Fibroblast of villous mesenchyme (primary cell): ENCODE data around the gene FAM193A. TPM values are rescaled to one million over a fixed set of nuclear protein-coding genes. Genes with fewer than 3 reads are reported as not detected.
A peak's percentile ranks its signal among the peaks of the same experiment; 100 is the strongest.

Source experiments
- DNase-seq: peaks from one replicate; pipeline ENCODE4 v3.0.0-alpha.2; 2010; ENCODE audit warnings: low read depth
- H3K4me3 ChIP-seq: 2 replicates; pipeline ENCODE4 v1.5.1; 2011; ENCODE audit warnings: low read depth, mild to moderate bottlenecking, low read length
- total RNA-seq: library from RNA; depleted of rRNA; stranded (reverse); fragments of >200 nt; gene quantifications from 2 replicates; pipeline ENCODE4 v1.2.3, GENCODE V29; 2012
- TF ChIP-seq, protein P1 (sequence below): IDR thresholded peaks from 2 replicates; pipeline ENCODE4 v1.5.1; 2012; ENCODE audit warnings: low read depth, mild to moderate bottlenecking, low read length; ENCODE audit not compliant: insufficient read depth

Gene FAM193A
- total RNA-seq, 1 donor: 23.7 TPM

DNA sequence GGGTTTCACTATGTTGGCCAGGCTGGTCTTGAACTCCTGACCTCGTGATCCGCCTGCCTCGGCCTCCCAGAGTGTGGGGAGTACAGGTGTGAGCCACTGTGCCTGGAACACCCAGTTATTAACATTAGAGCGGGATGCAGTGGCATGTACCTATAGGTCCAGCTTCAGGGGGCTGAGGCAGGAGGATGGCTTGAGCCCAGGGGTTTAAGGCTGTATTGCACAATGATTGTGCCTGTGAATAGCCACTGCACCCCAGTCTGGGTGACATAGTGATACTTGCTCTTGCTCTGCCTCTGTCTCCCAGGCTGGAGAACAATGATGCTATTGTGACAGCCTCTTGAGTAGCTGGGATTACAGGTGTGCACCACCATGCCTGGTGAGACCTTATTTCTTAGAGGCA is 39.8 kb downstream of the FAM193A start:
- TF ChIP-seq, protein P1, sequence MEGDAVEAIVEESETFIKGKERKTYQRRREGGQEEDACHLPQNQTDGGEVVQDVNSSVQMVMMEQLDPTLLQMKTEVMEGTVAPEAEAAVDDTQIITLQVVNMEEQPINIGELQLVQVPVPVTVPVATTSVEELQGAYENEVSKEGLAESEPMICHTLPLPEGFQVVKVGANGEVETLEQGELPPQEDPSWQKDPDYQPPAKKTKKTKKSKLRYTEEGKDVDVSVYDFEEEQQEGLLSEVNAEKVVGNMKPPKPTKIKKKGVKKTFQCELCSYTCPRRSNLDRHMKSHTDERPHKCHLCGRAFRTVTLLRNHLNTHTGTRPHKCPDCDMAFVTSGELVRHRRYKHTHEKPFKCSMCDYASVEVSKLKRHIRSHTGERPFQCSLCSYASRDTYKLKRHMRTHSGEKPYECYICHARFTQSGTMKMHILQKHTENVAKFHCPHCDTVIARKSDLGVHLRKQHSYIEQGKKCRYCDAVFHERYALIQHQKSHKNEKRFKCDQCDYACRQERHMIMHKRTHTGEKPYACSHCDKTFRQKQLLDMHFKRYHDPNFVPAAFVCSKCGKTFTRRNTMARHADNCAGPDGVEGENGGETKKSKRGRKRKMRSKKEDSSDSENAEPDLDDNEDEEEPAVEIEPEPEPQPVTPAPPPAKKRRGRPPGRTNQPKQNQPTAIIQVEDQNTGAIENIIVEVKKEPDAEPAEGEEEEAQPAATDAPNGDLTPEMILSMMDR: no peak
- H3K4me3 ChIP-seq: no peak overlapping the region
- DNase-seq: no peak

DNA sequence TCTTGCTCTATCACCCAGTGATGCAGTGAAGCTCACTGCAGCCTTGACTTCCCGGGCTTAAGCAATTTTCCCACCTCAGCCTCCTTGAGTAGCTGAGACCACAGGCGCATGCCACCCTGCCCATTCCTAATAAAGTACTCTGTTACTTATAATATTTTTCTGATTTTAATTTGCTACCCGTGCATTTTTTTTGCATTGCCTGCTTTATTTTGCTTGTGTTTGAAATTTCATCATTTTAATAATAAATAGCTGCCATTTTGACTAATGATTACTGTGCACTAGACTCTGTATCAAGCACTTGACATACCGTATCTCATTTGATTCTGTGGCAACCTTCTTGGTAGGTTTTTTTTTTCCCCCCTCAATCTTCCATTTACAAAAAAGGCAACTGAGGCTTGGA is 41.7 kb downstream of the FAM193A start:
- TF ChIP-seq, protein P1: no peak
- no peak for DNase-seq
- H3K4me3 ChIP-seq: no peak overlapping the region

DNA sequence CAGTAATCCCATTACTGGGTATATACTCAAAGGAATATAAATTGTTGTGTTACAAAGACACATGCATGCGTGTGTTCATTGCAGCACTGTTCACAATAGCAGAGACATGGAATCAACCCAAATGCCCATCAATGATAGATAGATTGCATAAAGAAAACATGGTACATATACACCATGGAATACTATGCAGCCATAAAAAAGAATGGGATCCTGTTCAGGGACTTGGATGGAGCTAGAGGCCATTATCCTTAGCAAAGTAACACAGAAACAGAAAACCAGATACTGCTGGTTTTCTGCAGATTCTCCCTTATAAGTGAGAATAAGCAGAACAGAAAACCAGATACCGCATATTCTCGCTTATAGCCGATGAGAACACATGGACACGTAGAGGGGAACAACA is 43.5 kb downstream of the FAM193A start:
- no peak overlapping the region for H3K4me3 ChIP-seq
- DNase-seq: no peak
- TF ChIP-seq, protein P1: no peak

DNA sequence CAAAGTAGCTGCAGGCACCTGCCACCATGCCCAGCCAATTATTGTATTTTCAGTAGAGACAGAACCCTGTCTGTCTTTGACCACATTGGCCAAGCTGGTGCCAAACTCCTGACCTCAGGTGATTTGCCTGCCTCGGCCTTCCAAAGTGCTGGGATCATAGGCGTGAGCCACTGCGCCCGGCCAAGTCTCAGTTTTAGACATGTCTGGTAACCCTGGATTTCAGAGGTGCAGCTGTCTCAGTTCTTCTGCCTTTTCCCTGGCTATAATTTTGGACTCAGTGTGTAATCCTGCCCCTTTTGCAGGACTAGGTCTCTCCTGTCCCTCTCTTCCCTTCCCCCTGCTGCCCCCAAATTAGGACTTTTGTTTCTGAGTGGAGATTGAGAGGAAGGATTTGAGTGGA is 46.6 kb downstream of the FAM193A start:
- TF ChIP-seq, protein P1: no peak

GRCh38 chr4:2583517-2583916 is 47.1 kb downstream of the FAM193A start:
- no peak overlapping the region for H3K4me3 ChIP-seq
- TF ChIP-seq, protein P1: no peak
- DNase-seq: peak; percentile 68

More for the DNA sequence above, 46.6 kb downstream of the FAM193A start:
- no peak overlapping the region for H3K4me3 ChIP-seq
- DNase-seq: no peak

DNA sequence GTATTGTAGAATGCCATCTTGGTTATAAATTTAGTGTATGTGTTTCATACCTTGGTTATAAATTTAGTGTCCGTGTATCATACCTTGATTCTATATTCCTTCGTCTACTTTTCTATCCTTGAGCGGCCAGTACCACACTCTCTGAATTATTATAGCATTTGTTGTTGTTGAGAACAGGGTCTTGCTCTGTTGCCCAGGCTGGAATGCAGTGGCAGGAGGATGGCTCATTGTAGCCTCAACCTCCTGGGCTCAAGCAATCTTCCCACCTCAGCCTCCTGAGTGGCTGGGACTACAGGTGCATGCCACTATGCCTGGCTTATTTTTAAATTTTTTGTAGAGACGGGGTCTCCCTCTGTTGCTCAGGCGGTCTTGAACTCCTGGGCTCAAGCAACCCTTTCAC is 50.1 kb downstream of the FAM193A start:
- H3K4me3 ChIP-seq: no peak overlapping the region
- TF ChIP-seq, protein P1: no peak
- DNase-seq: no peak

DNA sequence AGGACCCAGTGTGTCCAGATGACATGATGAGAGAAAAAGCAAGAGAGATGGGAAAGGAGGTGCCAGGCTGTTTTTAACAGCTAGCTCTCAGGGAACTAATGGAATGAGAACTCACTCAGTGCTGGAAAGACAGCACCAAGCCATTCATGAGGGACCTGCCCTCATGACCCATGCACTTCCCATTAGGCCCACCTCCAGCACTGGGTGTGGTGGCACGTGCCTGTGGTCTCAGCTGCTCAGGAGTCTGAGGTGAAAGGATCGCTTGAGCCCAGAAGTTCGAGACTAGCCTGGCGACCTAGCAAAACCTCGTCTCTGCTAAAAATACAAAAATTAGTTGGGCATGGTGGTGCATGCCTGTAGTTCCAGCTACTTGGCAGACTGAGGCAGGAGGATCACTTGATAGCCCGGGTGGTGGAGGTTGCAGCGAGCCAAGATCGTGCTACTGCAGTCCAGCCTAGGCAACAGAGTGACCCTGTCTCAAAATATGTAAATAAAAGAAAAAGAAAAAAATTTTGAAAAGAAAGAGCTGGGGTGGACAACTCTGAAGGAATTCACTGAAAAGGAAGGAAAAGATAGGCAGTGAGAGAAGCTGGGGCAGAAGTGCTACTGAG is 50.9 kb downstream of the FAM193A start:
- TF ChIP-seq, protein P1: no peak
- no peak overlapping the region for H3K4me3 ChIP-seq
- no peak for DNase-seq
